Mesendoderm (in vitro differentiated cells): Measurements from ENCODE around the gene SLC9B2.
"Not testable (repeated sequence)": the region's sequence is repeated elsewhere in the genome, so short reads cannot be mapped to it uniquely, and the experiment has no call there.

Experiments
- DNase-seq: peaks from one replicate; pipeline ENCODE4 v3.0.0; 2013
- H2AK5ac ChIP-seq: 2 replicates; pipeline ENCODE4 v1.6.1; 2013; ENCODE audit warnings: low read length, inconsistent platforms
- H2BK120ac ChIP-seq: 2 replicates; pipeline ENCODE4 v1.6.1; 2013; ENCODE audit warnings: low read depth, mild to moderate bottlenecking, low read length, moderate library complexity, mixed read lengths
- H2BK15ac ChIP-seq: replicated peaks from 2 replicates; pipeline ENCODE4 v1.6.1; 2013; ENCODE audit warnings: low read depth, mild to moderate bottlenecking, moderate library complexity
- H2BK5ac ChIP-seq: 2 replicates; pipeline ENCODE4 v1.6.1; 2013; ENCODE audit warnings: low read length, inconsistent platforms
- H3K18ac ChIP-seq: 2 replicates; pipeline ENCODE4 v1.6.1; 2013; ENCODE audit warnings: mild to moderate bottlenecking, low read length, mixed read lengths
- H3K23ac ChIP-seq: one replicate; pipeline ENCODE4 v1.6.1; 2013; ENCODE audit warnings: low read length
- H3K27ac ChIP-seq: 2 replicates; pipeline ENCODE4 v1.5.1; 2013; ENCODE audit warnings: low read depth, mild to moderate bottlenecking, inconsistent platforms, low read length, moderate library complexity
- H3K27me3 ChIP-seq: 2 replicates; pipeline ENCODE4 v1.6.1; 2013; ENCODE audit warnings: low read length, control low read depth, mild to moderate bottlenecking, inconsistent platforms; ENCODE audit not compliant: insufficient read depth, poor library complexity
- H3K36me3 ChIP-seq: 2 replicates; pipeline ENCODE4 v1.6.1; 2013; ENCODE audit warnings: low read length, inconsistent platforms; ENCODE audit not compliant: control insufficient read depth, insufficient read depth
- H3K4ac ChIP-seq: one replicate; pipeline ENCODE4 v1.6.1; 2013; ENCODE audit warnings: low read depth, mild to moderate bottlenecking, low read length, moderate library complexity
- H3K4me1 ChIP-seq: 2 replicates; pipeline ENCODE4 v1.6.1; 2013; ENCODE audit warnings: low read depth, low read length, inconsistent platforms; ENCODE audit not compliant: control insufficient read depth
- H3K4me2 ChIP-seq: 2 replicates; pipeline ENCODE4 v1.6.1; 2013; ENCODE audit warnings: low read length
- H3K4me3 ChIP-seq: 2 replicates; pipeline ENCODE4 v1.5.1; 2013; ENCODE audit warnings: mild to moderate bottlenecking, low read length
- H3K56ac ChIP-seq: one replicate; pipeline ENCODE4 v1.6.1; 2013; ENCODE audit warnings: low read length
- H3K79me1 ChIP-seq: 2 replicates; pipeline ENCODE4 v1.6.1; 2013; ENCODE audit warnings: low read length, inconsistent platforms
- H3K79me2 ChIP-seq: 2 replicates; pipeline ENCODE4 v1.6.1; 2013; ENCODE audit warnings: mild to moderate bottlenecking, low read length; ENCODE audit not compliant: control insufficient read depth, insufficient read depth
- H3K9ac ChIP-seq: 2 replicates; pipeline ENCODE4 v1.6.1; 2013; ENCODE audit warnings: low read length, inconsistent platforms
- H4K5ac ChIP-seq: one replicate; pipeline ENCODE4 v1.6.1; 2013; ENCODE audit warnings: low read length
- H4K8ac ChIP-seq: one replicate; pipeline ENCODE4 v1.6.1; 2013; ENCODE audit warnings: low read depth, mild to moderate bottlenecking, control low read depth, low read length, moderate library complexity
- WGBS: extraction: QIAGEN DNeasy Blood & Tissue Kit; methylation state at CpG from one replicate; pipeline ENCODE4 v1.1.7; 2013; ENCODE audit warnings: low lambda C conversion rate, missing lambda C conversion rate; ENCODE audit not compliant: insufficient coverage; ENCODE audit errors: extremely low coverage; 5-methylcytosine and 5-hydroxymethylcytosine counted together

The SLC9B2 gene

GRCh38 chr4:102993985-102994384, 82.6 kb downstream of the SLC9B2 start:
- not testable (repeated sequence) for H3K36me3 ChIP-seq, H3K27me3 ChIP-seq, H3K4ac ChIP-seq, H3K9ac ChIP-seq, H4K5ac ChIP-seq, H3K4me2 ChIP-seq, H3K56ac ChIP-seq, H2BK15ac ChIP-seq, H3K79me1 ChIP-seq, H3K79me2 ChIP-seq, H3K4me1 ChIP-seq, H3K18ac ChIP-seq, H3K4me3 ChIP-seq, H2AK5ac ChIP-seq, H3K27ac ChIP-seq, H2BK120ac ChIP-seq, H2BK5ac ChIP-seq, DNase-seq, H4K8ac ChIP-seq, H3K23ac ChIP-seq

- Histone ChIP-seq H3K56ac (no peak overlapping the region), H3K79me2 (no peaks in the 10 kb centered on the region), H3K4me1 (no peaks in the 10 kb centered on the region), H2BK5ac (no peak overlapping the region), H3K4me2 (no peak overlapping the region), H3K36me3 (no peaks in the 10 kb centered on the region), H4K8ac (no peak overlapping the region), H2BK15ac (no peak overlapping the region), H3K23ac (no peak overlapping the region), H3K4me3 (no peak overlapping the region), H3K4ac (no peak overlapping the region), H3K18ac (no peak overlapping the region), H2AK5ac (no peak overlapping the region), H2BK120ac (no peak overlapping the region), H4K5ac (no peak overlapping the region), H3K9ac (no peak overlapping the region), H3K27me3 (no peaks in the 10 kb centered on the region), H3K27ac (no peak overlapping the region), H3K79me1 (no peaks in the 10 kb centered on the region)
- DNase-seq: no peak
- WGBS: no CpG with 5 or more reads among the region's 1 CpG
These were observed 88.0 kb downstream of the SLC9B2 start for GRCh38 chr4:102988429-102989020.

GRCh38 chr4:102981005-102981404, 95.6 kb downstream of the SLC9B2 start:
- Histone ChIP-seq H2AK5ac (no peak overlapping the region), H3K27ac (no peak overlapping the region), H3K4me2 (no peak overlapping the region), H3K4me1 (no peaks in the 10 kb centered on the region), H2BK15ac (no peak overlapping the region), H3K36me3 (no peaks in the 10 kb centered on the region), H3K56ac (no peak overlapping the region), H3K4me3 (no peak overlapping the region), H3K18ac (no peak overlapping the region), H3K23ac (no peak overlapping the region), H3K79me1 (no peaks in the 10 kb centered on the region), H3K9ac (no peak overlapping the region), H4K8ac (no peak overlapping the region), H2BK5ac (no peak overlapping the region), H3K27me3 (no peaks in the 10 kb centered on the region), H4K5ac (no peak overlapping the region), H2BK120ac (no peak overlapping the region), H3K79me2 (no peaks in the 10 kb centered on the region), H3K4ac (no peak overlapping the region)
- no peak for DNase-seq
- no CpG with 5 or more reads among the region's 2 CpGs for WGBS
